ENCODE measurements around the gene RCN1.
A peak's percentile ranks its signal among the peaks of the same experiment; 100 is the strongest.
"Not testable (repeated sequence)": the region's sequence is repeated elsewhere in the genome, so short reads cannot be mapped to it uniquely, and the experiment has no call there.

The RCN1 gene

DNA sequence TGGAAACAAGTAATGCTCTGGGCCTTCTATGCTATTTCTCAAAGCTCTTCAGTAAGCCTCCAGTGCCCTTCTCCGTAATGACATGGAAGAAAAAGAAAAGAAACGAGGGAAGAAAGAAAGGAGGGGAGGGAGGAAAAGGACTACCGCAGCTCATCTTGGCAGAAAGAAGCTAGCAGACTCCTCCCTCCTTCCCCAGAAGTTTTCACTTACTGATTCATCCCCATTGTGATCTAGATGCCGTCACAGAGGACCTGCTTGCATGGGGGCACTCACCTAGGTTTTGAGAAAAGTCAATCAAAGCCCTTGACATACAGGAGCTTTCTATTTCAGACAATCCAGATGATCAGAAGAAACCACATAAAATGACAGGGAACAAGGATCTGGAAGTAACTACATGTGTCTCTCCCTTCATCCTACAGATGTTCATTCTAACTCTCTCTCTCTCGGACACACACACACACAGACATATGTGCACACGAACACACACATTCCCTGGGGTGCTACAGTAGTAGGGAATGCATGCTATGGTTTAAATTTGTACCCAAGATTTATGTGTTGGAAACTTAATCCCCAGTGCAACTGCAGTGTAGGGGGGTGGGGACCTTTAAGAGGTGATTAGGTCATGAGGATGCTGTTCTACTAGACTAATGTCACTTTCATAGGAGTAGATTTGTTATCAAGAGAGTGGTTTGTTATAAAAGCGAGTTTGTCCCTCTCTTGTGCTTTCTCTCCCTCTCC lies 37.6 kb upstream of the RCN1 start:
- no peak for DNase-seq (ENCODE audit: extremely low read depth, low read depth)
- TF ChIP-seq, protein P1, sequence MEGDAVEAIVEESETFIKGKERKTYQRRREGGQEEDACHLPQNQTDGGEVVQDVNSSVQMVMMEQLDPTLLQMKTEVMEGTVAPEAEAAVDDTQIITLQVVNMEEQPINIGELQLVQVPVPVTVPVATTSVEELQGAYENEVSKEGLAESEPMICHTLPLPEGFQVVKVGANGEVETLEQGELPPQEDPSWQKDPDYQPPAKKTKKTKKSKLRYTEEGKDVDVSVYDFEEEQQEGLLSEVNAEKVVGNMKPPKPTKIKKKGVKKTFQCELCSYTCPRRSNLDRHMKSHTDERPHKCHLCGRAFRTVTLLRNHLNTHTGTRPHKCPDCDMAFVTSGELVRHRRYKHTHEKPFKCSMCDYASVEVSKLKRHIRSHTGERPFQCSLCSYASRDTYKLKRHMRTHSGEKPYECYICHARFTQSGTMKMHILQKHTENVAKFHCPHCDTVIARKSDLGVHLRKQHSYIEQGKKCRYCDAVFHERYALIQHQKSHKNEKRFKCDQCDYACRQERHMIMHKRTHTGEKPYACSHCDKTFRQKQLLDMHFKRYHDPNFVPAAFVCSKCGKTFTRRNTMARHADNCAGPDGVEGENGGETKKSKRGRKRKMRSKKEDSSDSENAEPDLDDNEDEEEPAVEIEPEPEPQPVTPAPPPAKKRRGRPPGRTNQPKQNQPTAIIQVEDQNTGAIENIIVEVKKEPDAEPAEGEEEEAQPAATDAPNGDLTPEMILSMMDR (IDR thresholded peaks at IDR 0.05; ENCODE audit: low read depth, low read length, missing control alignments) = no peak
- H3K4me3 ChIP-seq (replicated peaks; ENCODE audit: low read depth, low read length) = no peak overlapping the region

DNA sequence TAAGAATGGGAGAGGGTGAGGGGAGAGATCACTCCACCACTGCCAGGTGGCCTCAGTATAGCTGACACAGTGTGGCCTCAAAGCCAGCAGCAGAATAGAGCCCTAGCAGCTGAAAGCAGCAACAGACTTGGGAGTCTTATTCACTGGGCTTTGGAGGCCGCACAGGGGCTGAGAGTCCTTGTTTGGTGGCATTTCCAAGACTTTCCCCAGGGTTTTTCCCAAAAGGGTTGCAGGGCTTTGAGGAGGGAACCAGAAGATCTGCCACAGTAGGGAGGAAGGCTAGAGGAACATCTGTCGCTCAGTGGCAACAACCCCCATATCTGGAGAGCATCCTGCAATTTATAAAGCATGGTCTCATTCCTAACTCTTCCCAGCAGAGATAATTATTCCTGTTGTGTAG lies 35.0 kb upstream of the RCN1 start:
- no peak for DNase-seq (ENCODE audit: extremely low read depth, low read depth)
- TF ChIP-seq, protein P1 (IDR thresholded peaks at IDR 0.05; ENCODE audit: low read depth, low read length, missing control alignments) = no peak
- no peak overlapping the region for H3K4me3 ChIP-seq (replicated peaks; ENCODE audit: low read depth, low read length)

DNA sequence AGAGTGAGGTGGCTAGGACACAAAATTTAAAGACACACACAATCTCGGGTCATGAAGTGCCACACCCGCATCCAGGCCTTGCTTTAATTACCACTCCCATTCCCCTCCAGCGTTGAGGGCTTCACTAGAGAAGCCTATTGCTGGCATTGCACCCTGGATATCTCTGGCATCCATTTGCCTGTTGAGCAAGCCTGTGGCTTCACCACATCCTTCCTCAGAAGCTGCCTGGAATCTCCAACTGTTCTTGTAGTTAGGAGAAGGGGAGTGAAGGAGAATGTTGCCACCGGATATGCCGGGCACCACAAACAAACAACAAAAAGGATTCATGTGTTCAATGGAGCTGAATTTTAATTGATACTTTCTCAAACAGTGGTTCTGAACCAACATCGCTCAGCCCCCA lies 34.4 kb upstream of the RCN1 start:
- TF ChIP-seq, protein P1 (IDR thresholded peaks at IDR 0.05; ENCODE audit: low read depth, low read length, missing control alignments) = no peak
- no peak overlapping the region for H3K4me3 ChIP-seq (replicated peaks; ENCODE audit: low read depth, low read length)
- peak; percentile 22 for DNase-seq (ENCODE audit: extremely low read depth, low read depth)

DNA sequence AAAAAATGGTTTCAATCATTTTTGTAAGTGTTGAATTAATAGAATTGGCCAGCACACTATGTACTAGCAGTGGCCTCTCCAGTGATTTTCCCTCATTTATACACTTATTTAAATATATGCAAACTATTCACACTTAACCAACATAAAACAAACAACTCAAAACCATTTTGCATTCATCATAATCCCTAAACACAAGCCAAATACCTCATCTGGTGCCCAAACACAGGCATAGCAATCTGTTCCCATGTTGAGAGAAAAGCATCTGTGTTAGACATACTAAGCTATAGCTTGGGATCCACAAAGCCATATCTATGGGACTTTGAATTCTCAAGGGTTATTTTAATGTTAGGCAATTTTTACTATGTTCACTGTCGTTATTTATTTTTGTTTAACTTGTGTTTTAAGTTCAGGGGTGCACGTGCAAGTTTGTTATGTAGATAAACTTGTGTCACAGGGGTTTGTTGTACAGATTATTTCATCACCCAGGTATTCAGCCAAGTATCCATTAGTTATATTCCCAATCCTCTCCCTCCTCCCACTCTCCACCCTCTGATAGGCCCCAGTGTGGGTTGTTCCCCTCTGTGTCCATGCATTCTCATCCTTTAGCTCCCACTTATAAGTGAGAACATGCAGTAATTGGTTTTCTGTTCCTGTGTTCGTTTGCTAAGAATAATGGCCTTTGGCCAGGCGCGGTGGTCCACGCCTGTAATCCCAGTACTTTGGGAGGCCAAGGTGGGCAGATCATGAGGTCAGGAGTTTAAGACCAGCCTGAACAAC lies 31.0 kb upstream of the RCN1 start:
- TF ChIP-seq, protein P1 (IDR thresholded peaks at IDR 0.05; ENCODE audit: low read depth, low read length, missing control alignments) = no peak
- DNase-seq (ENCODE audit: extremely low read depth, low read depth) = no peak
- H3K4me3 ChIP-seq (replicated peaks; ENCODE audit: low read depth, low read length) = no peak overlapping the region

DNA sequence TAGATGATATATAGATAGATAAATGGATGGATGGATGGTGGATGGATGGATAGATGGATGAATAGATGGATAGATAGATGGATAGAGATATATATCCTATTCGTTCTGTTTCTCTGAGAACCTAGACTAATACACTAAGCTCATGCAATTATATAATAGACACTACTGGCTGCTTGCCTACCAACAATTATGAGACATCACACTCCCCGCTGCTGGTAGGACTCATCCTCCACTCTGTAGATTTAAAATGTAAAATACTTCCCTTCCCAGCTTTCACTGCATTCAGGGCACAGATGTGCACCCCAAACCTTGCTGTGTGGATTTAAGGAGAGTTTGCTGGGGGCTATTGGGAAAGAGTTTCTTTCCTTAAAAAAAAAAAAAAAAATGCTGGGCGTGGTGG lies 28.3 kb upstream of the RCN1 start:
- no peak overlapping the region for H3K4me3 ChIP-seq (replicated peaks; ENCODE audit: low read depth, low read length)
- DNase-seq (ENCODE audit: extremely low read depth, low read depth) = no peak
- TF ChIP-seq, protein P1 (IDR thresholded peaks at IDR 0.05; ENCODE audit: low read depth, low read length, missing control alignments) = no peak

DNA sequence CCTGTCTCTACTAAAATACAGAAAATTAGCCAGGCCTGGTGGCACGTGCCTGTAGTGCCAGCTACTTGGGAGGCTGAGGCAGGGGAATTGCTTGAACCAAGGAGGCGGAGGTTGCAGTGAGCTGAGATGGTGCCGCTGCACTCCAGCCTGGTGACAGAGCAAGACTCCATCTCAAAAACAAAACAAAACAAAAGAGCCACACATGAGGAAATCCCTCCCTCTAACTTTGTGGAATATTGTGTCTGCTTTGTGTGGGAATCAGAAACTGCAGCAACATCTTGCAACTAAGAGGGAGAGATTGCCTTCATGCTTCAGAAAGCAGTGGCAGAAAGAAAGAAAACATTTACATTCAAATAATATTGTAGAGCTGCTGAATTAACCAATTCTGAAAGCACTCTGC lies 27.8 kb upstream of the RCN1 start:
- not testable (repeated sequence) for H3K4me3 ChIP-seq (replicated peaks; ENCODE audit: low read depth, low read length); DNase-seq (ENCODE audit: extremely low read depth, low read depth)

DNA sequence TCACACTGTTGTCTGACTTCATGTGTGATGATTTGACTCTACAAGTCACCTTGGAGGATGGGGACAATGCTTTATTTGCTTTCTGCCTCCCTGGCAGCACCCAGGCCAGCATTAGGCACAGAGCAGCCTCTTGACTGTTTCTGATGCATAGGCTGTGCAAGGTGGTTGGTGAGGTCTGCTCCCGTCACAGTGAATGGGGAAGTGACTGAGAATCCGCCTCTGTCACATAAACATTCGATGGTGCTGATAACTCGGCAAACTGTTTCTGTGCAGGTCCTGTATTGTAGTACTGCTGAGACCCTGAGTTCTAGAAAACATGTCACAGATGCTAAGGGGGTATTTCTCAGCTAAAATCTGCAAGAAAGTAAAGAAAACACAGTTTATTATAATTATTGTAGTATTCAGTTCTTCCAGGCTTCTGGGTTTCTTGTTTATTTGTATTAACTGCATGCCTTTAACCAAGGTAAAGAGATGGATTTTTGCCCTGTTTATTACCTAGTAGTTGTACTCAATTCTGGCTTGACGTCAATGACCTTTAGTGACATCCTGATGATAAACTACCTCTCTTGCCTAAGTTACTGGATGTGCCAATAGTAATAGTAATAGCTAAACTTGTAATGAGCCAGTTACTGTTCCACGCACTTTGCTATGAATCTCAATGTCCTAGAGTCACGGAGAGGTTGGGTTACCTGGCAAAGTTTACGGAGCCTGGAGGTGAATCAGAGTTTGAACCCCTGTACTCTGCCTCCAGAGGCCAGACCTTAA lies 24.8 kb upstream of the RCN1 start:
- TF ChIP-seq, protein P1 (IDR thresholded peaks at IDR 0.05; ENCODE audit: low read depth, low read length, missing control alignments) = no peak
- H3K4me3 ChIP-seq (replicated peaks; ENCODE audit: low read depth, low read length) = no peak overlapping the region
- DNase-seq (ENCODE audit: extremely low read depth, low read depth) = no peak

All from HFF-Myc (cell line).